NCI-H2029 (cell line): Measurements from ENCODE around the gene PKNOX2.

Experiments
- DNase-seq: peaks from one replicate; lab custom pipeline; 2025; lab: John Stamatoyannopoulos, UW

Gene PKNOX2

DNA sequence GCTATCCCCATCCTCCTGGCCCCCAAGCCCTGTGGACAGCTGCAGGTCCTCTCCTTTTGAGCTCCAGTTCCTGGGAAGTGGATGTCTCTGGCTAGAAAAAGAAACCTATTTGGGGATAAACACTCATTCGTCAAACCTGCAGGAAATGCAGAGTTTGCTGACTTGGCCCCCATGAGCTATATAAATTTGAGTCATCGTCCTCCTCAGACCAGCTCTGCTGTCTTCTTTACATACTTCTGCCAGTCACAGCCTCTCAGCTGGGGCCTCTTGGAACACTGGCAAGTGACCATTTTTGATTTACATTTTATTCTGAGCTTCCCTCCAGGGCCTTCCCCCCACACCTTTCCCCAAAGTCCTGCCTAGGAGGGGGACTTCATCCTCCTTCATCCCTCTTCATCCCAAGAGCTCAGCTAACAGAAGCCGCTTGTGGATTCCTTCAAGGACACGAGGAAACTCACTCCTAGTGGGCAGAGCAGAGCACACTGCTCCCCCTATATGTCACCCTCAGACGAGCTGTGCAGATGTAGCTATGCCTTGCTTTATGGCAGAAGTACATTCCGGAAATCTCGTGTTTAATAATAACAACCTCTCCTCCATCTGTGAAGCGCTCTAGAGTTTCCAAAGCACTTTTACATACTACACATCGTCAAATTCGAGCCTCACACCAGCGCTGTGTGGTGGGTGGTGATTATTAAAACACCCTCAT, 199.7 kb downstream of the PKNOX2 start:
- DNase-seq: no peak

GRCh38 chr11:125365196-125365931, 200.8 kb downstream of the PKNOX2 start:
- no peak for DNase-seq

DNA sequence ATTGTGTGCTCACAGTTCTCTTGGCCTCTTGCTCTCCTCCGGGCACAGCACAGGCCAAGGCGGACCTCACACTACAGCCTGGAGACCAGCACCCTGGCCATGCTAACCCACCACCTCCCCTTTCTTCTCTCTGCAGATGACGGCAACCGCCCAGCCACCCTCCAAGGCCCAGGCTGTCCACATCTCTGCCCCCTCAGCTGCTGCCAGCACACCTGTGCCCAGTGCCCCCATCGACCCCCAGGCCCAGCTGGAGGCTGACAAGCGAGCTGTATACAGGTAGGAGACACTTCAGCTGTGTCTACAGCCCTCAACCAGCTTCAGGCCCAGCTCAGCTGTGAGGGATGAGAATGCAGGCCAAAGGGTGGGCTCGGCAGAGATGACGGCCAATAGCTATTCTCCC, 203.2 kb downstream of the PKNOX2 start:
- DNase-seq: no peak

- no peak for DNase-seq
Measured at GRCh38 chr11:125368757-125369156, 204.2 kb downstream of the PKNOX2 start.

DNA sequence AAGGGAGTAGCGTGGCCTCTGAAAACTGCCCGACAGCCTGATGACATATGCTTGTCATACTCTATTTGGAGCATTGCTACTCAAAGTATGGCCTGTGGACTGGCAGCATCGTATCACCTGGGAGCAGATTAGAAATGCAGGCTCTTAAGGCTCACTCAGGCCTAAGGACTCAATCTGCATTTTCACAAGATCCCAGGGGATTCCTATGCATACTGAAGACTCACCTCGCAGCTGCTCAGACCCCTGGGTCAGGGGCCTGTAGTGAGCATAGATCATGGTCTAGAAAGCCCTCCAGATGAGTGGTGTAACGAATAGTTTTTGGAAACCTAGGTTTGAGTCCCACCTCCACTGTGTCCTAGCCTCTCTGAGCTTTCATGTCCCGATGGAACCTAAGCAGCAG, 205.3 kb downstream of the PKNOX2 start:
- no peak for DNase-seq

DNA sequence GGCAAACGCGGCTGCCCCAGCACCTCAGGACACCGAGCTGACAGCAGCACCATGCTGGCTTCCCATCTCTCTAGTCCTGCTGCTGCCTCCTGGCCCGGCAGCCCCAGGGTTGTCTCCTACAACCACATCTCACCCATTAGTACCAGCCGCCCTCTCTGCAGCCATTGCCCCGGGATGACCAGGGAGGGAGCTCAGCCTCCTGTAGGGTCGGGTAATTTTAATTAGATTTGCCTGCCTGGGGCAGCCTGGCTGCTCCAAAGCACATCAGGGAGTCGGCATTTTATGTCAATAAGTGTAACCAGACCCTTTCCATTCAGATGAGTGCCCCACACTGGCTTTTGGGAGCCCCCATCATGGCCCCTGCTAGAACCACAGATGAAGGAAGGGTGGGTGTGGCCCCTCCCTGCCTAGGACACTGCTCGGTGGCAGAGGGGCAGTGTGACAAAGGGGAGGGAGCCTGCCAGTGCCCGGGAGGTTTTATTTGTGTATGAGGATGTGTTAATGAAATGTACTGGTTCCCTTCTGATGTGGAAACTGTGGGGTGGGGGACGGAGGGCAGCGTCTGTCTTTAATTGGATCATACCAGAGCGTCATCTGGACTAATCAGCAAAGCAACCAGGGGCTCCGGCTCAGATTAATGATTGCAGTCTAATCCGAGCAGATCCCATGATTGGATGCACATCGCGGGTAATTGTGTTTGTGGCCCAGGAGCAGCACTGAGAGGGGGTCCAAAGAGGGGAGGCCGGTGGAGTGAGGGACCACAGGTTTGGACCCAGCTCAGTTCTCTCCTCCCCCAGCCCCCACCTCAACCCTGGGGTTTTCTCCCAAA, 206.2 kb downstream of the PKNOX2 start:
- no peak for DNase-seq

DNA sequence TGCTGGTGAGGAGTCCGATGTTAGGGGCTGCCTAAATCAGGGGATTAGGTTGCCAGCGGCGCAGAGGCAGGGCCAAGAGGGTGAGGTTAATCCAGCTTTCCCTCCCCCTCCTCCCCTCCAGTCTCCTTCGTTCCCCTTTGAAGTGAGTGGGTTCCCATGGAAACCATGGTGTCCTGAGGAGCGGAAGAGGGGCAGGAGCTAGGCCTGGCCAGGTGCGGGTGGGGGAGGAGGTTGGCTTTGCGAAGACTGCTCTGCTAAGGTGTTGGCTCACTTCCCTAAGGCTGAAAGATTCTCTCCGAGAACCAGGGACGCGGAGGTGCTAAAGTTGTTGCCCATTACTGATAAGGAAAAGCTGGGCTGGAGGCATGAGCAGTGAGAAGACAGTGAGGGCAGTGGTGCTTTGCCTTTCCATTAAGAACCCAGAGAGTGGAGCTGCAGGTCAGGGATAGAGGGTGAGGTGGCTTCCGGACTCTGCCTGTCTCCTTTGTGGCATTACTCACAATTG, 206.9 kb downstream of the PKNOX2 start:
- no peak for DNase-seq

DNA sequence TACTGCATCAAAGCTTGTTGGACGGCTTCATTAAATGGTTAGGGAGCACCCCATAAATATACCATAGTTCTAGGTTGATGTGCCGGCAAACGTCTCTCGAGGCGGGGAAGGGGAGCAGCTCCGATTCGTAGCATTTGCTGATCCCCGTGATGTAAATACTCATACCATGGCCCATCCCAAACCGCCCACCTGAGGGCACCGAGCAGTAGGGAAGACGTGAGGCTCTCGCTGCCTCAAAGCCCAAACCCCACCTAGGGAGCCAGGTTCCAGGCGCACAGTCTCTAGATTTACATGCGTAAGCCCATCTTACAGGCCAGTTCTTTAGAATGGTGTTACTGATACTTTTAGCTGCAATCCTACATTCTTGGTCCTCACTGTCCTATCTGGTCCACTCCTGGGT, 207.5 kb downstream of the PKNOX2 start:
- no peak for DNase-seq

DNA sequence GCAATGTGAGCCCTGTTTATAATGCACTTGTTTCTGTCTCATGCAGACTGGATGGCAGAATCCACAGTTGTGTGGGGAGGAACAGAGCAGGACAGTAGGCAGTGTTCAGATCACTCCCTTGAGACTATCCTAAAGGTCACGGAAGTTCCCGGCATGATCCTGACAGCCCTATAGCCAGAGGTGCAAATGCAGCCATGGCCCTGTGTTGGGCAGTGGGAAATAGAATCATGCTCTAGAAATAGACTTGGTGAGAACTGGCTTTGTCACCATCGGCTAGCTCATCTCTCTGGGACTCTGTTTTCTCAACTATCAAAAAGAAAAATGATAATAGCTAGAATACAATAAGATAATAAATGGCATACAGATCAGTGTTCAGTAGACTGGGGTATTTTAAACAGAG, 208.4 kb downstream of the PKNOX2 start:
- DNase-seq: no peak

GRCh38 chr11:125373426-125374391, 209.2 kb downstream of the PKNOX2 start:
- no peak for DNase-seq

DNA sequence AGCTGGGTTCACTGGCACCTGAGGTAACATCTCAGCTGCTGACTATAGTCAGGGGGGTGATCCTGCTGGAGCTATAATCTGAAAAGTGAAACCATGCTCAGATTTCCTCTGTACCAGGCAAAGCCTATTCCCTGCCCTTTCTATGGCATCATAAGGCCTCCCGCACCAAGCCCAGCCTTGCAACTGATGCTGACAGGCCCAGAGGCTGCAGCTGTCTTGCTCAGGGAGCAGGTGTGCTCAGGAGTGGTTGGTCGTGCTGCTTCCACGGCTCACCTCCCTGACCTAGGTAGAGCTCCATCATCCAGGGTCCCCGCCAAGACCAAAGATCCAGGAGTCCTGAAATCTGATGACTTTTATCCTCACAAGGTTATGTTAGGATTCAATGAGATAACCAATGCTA, 209.8 kb downstream of the PKNOX2 start:
- no peak for DNase-seq

DNA sequence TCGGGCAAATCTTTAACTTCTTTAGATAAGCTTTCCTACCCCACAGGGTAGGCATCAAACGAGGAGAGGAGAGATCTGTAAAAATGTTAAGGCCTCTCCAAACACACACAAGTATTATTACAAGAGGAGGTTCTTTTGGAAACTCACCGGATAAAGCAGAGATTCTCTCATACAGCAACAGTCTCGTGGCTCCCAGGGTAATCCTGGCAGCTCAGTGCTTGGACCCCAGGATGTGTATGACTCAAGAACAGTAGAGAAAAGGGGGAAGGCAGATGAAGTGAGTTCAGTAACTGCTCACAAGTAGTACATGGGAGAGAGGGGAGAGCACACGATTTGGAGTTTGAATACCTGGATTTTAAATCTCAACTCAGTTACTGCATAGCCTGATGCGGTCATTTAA, 210.6 kb downstream of the PKNOX2 start:
- no peak for DNase-seq

GRCh38 chr11:125376117-125376516, 211.6 kb downstream of the PKNOX2 start:
- no peak for DNase-seq

DNA sequence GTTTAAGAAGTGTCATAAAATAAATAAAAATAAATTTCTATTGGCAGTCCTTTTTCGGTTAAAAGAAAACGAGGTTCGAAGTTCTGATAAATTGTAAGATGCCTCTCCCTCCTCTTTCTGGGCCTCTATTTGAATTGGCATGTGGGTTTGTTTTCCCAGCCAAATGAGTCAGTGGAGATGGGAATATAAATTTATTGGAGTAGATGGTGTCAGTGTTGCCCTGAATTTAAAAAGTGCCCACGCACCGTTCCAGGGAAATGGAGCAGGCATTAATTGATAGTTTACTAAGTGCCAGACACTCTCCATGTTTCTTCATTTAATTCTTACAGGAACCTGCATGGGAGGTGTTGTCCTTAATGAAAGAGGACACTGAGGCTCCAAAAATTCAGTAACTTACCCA, 212.3 kb downstream of the PKNOX2 start:
- DNase-seq: no peak

GRCh38 chr11:125378083-125378482, 213.5 kb downstream of the PKNOX2 start:
- no peak for DNase-seq

GRCh38 chr11:125378571-125378970, 214.0 kb downstream of the PKNOX2 start:
- DNase-seq: no peak

- DNase-seq: no peak
Measured at GRCh38 chr11:125379565-125379964, 215.0 kb downstream of the PKNOX2 start.

DNA sequence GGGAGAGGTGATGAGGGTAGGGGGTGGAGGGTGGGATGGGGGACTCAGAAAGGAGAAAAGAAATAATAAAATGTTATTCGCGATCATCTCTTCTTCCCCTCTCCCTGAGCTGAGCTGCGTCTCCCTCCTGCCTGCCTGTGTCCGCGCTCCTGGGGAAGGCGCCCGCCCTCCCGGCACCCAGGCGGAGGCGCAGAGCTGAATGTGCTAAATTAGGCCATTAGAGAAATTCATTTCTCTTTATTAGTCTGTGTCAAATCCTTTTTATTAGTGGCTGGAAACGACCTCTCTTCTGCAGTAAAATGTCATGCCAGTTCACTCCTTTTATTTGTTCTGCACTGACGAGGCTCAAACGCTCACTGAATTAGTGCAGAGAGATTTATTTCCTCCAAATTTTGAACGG, 215.4 kb downstream of the PKNOX2 start:
- no peak for DNase-seq

DNA sequence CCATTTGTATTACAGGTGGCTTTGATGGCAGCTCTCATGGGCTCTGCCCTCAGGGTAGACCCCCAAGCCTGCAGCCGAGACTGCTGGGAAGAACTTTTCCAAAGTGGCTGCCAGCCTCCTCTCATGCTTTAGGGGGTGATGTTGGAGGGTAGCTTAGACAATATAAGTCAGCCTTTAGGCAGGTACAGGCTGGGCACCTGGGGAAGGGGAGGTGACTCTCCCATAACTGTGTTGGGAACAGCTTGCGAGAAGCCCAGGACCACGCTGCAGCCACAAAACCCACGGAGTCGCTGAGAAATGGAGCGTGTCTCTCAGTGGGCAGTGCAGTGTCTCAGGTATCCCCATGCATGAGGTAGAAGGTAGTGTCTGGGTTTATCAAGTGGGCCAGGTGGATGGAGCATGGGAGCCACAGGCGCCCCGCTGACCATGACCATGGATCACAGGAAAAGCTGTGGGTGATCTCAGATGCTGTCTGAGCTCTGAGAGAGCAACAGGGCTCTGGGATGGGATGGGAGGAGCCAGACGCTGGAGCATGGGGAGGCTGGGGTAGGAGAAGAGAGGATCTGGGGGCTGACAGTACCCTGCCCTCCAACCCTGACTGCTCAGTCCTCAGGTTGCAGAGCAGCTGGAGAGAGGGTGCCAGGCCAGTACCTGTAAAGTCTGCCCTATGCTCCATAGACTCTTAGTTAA, 216.3 kb downstream of the PKNOX2 start:
- DNase-seq: no peak

- DNase-seq: no peak
Measured at GRCh38 chr11:125381499-125382044, 217.0 kb downstream of the PKNOX2 start.
